ENCODE data around the gene CADM2. TPM values are rescaled to one million over a fixed set of nuclear protein-coding genes. Genes with fewer than 3 reads are reported as not detected.
"Not testable (repeated sequence)": the region's sequence is repeated elsewhere in the genome, so short reads cannot be mapped to it uniquely, and the experiment has no call there.

CADM2 gene
- total and polyA plus RNA-seq, 3 donors from 2014 or later: 1.3 to 4.0 (median 2.7) TPM

GRCh38 chr3:85495602-85496001 is 536.8 kb downstream of the CADM2 start:
- no peak for DNase-seq
- WGBS, 2 donors: 70 to 71% methylated on average over 5 of the region's 5 CpGs
- Histone ChIP-seq H3K36me3 (ENCODE audit: low read depth, missing control alignments) (no peaks in the 10 kb centered on the region), H3K9me3 (no peaks in the 10 kb centered on the region), H3K4me1 (no peaks in the 10 kb centered on the region), H3K27me3 (no peaks in the 10 kb centered on the region), H3K27ac (no peak overlapping the region), H3K4me3 (no peak overlapping the region)
- intact Hi-C loops (cut with DNase I; ENCODE audit: low total_unique reads): no loop called here
- TF ChIP-seq POLR2A (IDR thresholded peaks at IDR 0.05) (no peak), CTCF (IDR thresholded peaks at IDR 0.05) (no peak)

- Histone ChIP-seq H3K36me3 (ENCODE audit: low read depth, missing control alignments) (no peaks in the 10 kb centered on the region), H3K4me3 (no peak overlapping the region), H3K27ac (no peak overlapping the region), H3K4me1 (no peaks in the 10 kb centered on the region), H3K27me3 (no peaks in the 10 kb centered on the region), H3K9me3 (no peaks in the 10 kb centered on the region)
- DNase-seq: no peak
- intact Hi-C loops (cut with DNase I; ENCODE audit: low total_unique reads): no loop called here
- 93 to 94% methylated on average over 4 of the region's 4 CpGs for WGBS, 2 donors
- no peak for TF ChIP-seq POLR2A (IDR thresholded peaks at IDR 0.05)
- no peak for TF ChIP-seq CTCF (IDR thresholded peaks at IDR 0.05)
These were observed 539.4 kb downstream of the CADM2 start for GRCh38 chr3:85498177-85498576.

- intact Hi-C loops (cut with DNase I; ENCODE audit: low total_unique reads): no loop called here
- 45 to 53% methylated on average over 2 of the region's 2 CpGs for WGBS, 2 donors
- TF ChIP-seq POLR2A (IDR thresholded peaks at IDR 0.05) (no peak), CTCF (IDR thresholded peaks at IDR 0.05) (no peak)
- no peak overlapping the region for H3K4me3 ChIP-seq
- no peaks in the 10 kb centered on the region for H3K4me1 ChIP-seq
- no peak for DNase-seq
- no peaks in the 10 kb centered on the region for H3K27me3 ChIP-seq
- H3K27ac ChIP-seq: no peak overlapping the region
- no peaks in the 10 kb centered on the region for H3K36me3 ChIP-seq (ENCODE audit: low read depth, missing control alignments)
- H3K9me3 ChIP-seq: no peaks in the 10 kb centered on the region
These were observed 543.5 kb downstream of the CADM2 start for GRCh38 chr3:85502148-85502875.

GRCh38 chr3:85504129-85504784 is 545.5 kb downstream of the CADM2 start:
- H3K4me3 ChIP-seq: peak overlapping the region; percentile 38 to 44
- H3K36me3 ChIP-seq (ENCODE audit: low read depth, missing control alignments); H3K27me3 ChIP-seq; H3K9me3 ChIP-seq; H3K27ac ChIP-seq; H3K4me1 ChIP-seq; intact Hi-C loops (cut with DNase I; ENCODE audit: low total_unique reads): not testable (repeated sequence)
- peak; percentile 51 for DNase-seq
- WGBS, 2 donors: 71 to 75% methylated on average over 20 to 25 of the region's 33 CpGs

GRCh38 chr3:85504785-85505511 is 546.2 kb downstream of the CADM2 start:
- H3K27ac ChIP-seq; intact Hi-C loops (cut with DNase I; ENCODE audit: low total_unique reads); H3K4me1 ChIP-seq; H3K9me3 ChIP-seq; H3K27me3 ChIP-seq; H3K36me3 ChIP-seq (ENCODE audit: low read depth, missing control alignments): not testable (repeated sequence)
- WGBS, 2 donors: 56 to 88% methylated on average over 21 to 31 of the region's 41 CpGs
- H3K4me3 ChIP-seq: peak overlapping the region; percentile 38 to 44
- peak; percentile 13 for DNase-seq

GRCh38 chr3:85507052-85507451 is 548.3 kb downstream of the CADM2 start:
- intact Hi-C loops (cut with DNase I; ENCODE audit: low total_unique reads); H3K27ac ChIP-seq; H3K9me3 ChIP-seq; H3K4me3 ChIP-seq; H3K4me1 ChIP-seq; H3K27me3 ChIP-seq; DNase-seq; H3K36me3 ChIP-seq (ENCODE audit: low read depth, missing control alignments): not testable (repeated sequence)
- WGBS, 2 donors: 79 to 91% methylated on average over 5 of the region's 5 CpGs
